H9 (cell line): ENCODE data around the gene GATA5. TPM values are rescaled to one million over a fixed set of nuclear protein-coding genes. Genes with fewer than 3 reads are reported as not detected.

Experiments used
- DNase-seq: peaks from one replicate; pipeline ENCODE4 v3.0.0-alpha.2; 2017
- H2AFZ ChIP-seq: one replicate; pipeline ENCODE4 v1.6.1; 2013; ENCODE audit warnings: mild to moderate bottlenecking, low read length, control low read depth, moderate library complexity
- H2AK5ac ChIP-seq: 2 replicates; pipeline ENCODE4 v1.6.1; 2013; ENCODE audit warnings: low read length, control low read depth, mixed read lengths; ENCODE audit not compliant: insufficient read length
- H2BK120ac ChIP-seq: one replicate; pipeline ENCODE4 v1.6.1; 2013; ENCODE audit warnings: low read depth, mild to moderate bottlenecking, low read length, control low read depth, inconsistent platforms; ENCODE audit not compliant: poor library complexity, severe bottlenecking
- H2BK12ac ChIP-seq: 2 replicates; pipeline ENCODE4 v1.6.1; 2013; ENCODE audit warnings: low read length, control low read depth, mixed read lengths, low read depth; ENCODE audit not compliant: insufficient read length
- H2BK15ac ChIP-seq: 2 replicates; pipeline ENCODE4 v1.6.1; 2013; ENCODE audit warnings: low read depth, low read length, control low read depth
- H2BK20ac ChIP-seq: one replicate; pipeline ENCODE4 v1.6.1; 2013; ENCODE audit warnings: low read depth, mild to moderate bottlenecking, low read length, control low read depth, inconsistent platforms; ENCODE audit not compliant: poor library complexity, severe bottlenecking
- H2BK5ac ChIP-seq: 2 replicates; pipeline ENCODE4 v1.6.1; 2013; ENCODE audit warnings: low read length, control low read depth, mixed read lengths; ENCODE audit not compliant: insufficient read length
- H3K14ac ChIP-seq: 2 replicates; pipeline ENCODE4 v1.6.1; 2013; ENCODE audit warnings: low read length, control low read depth; ENCODE audit not compliant: insufficient read depth
- H3K18ac ChIP-seq: 2 replicates; pipeline ENCODE4 v1.6.1; 2013; ENCODE audit warnings: low read depth, mild to moderate bottlenecking, mixed read lengths, low read length, control low read depth; ENCODE audit not compliant: insufficient read length
- H3K23ac ChIP-seq: 2 replicates; pipeline ENCODE4 v1.6.1; 2013; ENCODE audit warnings: low read length, control low read depth, mixed read lengths, low read depth; ENCODE audit not compliant: insufficient read length
- H3K23me2 ChIP-seq: 2 replicates; pipeline ENCODE4 v1.6.1; 2013; ENCODE audit warnings: low read depth, mild to moderate bottlenecking, mixed read lengths, low read length, control low read depth; ENCODE audit not compliant: insufficient read length, poor library complexity, severe bottlenecking
- H3K27ac ChIP-seq: 2 replicates; pipeline ENCODE4 v1.5.1; 2013; ENCODE audit warnings: low read length, control low read depth, mixed read lengths, low read depth; ENCODE audit not compliant: insufficient read length
- H3K27me3 ChIP-seq: 2 replicates; pipeline ENCODE4 v1.6.1; 2013; ENCODE audit warnings: low read length, control low read depth, inconsistent platforms; ENCODE audit not compliant: insufficient read depth
- H3K4ac ChIP-seq: 2 replicates; pipeline ENCODE4 v1.6.1; 2013; ENCODE audit warnings: low read depth, mild to moderate bottlenecking, control low read depth, inconsistent platforms, low read length, moderate library complexity
- H3K4me1 ChIP-seq: 2 replicates; pipeline ENCODE4 v1.6.1; 2013; ENCODE audit warnings: low read length, control low read depth, inconsistent platforms; ENCODE audit not compliant: insufficient read depth
- H3K4me2 ChIP-seq: 2 replicates; pipeline ENCODE4 v1.6.1; 2013; ENCODE audit warnings: low read length, control low read depth, mixed read lengths; ENCODE audit not compliant: insufficient read length, insufficient read depth
- H3K56ac ChIP-seq: 2 replicates; pipeline ENCODE4 v1.6.1; 2013; ENCODE audit warnings: low read depth, mild to moderate bottlenecking, mixed read lengths, low read length, control low read depth; ENCODE audit not compliant: insufficient read length
- H3K79me1 ChIP-seq: 2 replicates; pipeline ENCODE4 v1.6.1; 2013; ENCODE audit warnings: low read depth, mild to moderate bottlenecking, moderate library complexity, low read length, control low read depth, inconsistent platforms; ENCODE audit not compliant: insufficient read depth, poor library complexity, severe bottlenecking
- H3K79me2 ChIP-seq: 2 replicates; pipeline ENCODE4 v1.6.1; 2013; ENCODE audit warnings: low read length, control low read depth, inconsistent platforms; ENCODE audit not compliant: insufficient read depth
- H3K9ac ChIP-seq: 2 replicates; pipeline ENCODE4 v1.6.1; 2013; ENCODE audit warnings: low read length, control low read depth, mixed read lengths; ENCODE audit not compliant: insufficient read length; ENCODE audit errors: extremely low read depth
- H3K9me3 ChIP-seq: one replicate; pipeline ENCODE4 v1.6.1; 2013; ENCODE audit warnings: low read depth, low read length, inconsistent platforms; ENCODE audit not compliant: control insufficient read depth
- H3T11ph ChIP-seq: one replicate; pipeline ENCODE4 v1.6.1; 2013; ENCODE audit warnings: mild to moderate bottlenecking, low read length, control low read depth, inconsistent platforms
- H4K20me1 ChIP-seq: one replicate; pipeline ENCODE4 v1.6.1; 2013; ENCODE audit not compliant: control insufficient read depth, insufficient read length, insufficient read depth
- H4K5ac ChIP-seq: 2 replicates; pipeline ENCODE4 v1.6.1; 2013; ENCODE audit warnings: low read depth, mild to moderate bottlenecking, mixed read lengths, low read length, control low read depth; ENCODE audit not compliant: insufficient read length
- H4K8ac ChIP-seq: replicated peaks from 2 replicates; pipeline ENCODE4 v1.6.1; 2013; ENCODE audit warnings: low read length, control low read depth, mixed read lengths, low read depth; ENCODE audit not compliant: insufficient read length
- H4K91ac ChIP-seq: 2 replicates; pipeline ENCODE4 v1.6.1; 2013; ENCODE audit warnings: low read depth, mild to moderate bottlenecking, moderate library complexity, mixed read lengths, low read length, control low read depth; ENCODE audit not compliant: insufficient read length
- H3K27ac Mint-ChIP-seq, 3 experiments: 2 replicates in 2 of 3; 3 replicates in 1 of 3; pipeline ENCODE4 v1.8.0; 2020 to 2021; ENCODE audit warnings: mixed read lengths in 3 of 3, mild to moderate bottlenecking in 1 of 3, moderate library complexity in 1 of 3
- H3K27me3 Mint-ChIP-seq: 2 replicates; pipeline ENCODE4 v1.8.0; 2021; ENCODE audit warnings: low read depth, mild to moderate bottlenecking, moderate library complexity, mixed read lengths
- H3K36me3 Mint-ChIP-seq, 3 experiments: 2 replicates in 2 of 3; 3 replicates in 1 of 3; pipeline ENCODE4 v1.8.0; 2020 to 2021; ENCODE audit warnings: low read depth in 3 of 3, mixed read lengths in 3 of 3; ENCODE audit not compliant: insufficient read depth in 1 of 3
- H3K4me1 Mint-ChIP-seq, 2 experiments: 2 replicates each; pipeline ENCODE4 v1.8.0; 2020; ENCODE audit warnings: mixed read lengths in 2 of 2
- H3K4me3 Mint-ChIP-seq, 2 experiments: 2 replicates in 1 of 2; 3 replicates in 1 of 2; pipeline ENCODE4 v1.8.0; 2020 to 2021; ENCODE audit warnings: mild to moderate bottlenecking in 2 of 2, mixed read lengths in 2 of 2, moderate library complexity in 1 of 2
- H3K9me3 Mint-ChIP-seq, 2 experiments: 2 replicates in 1 of 2; 3 replicates in 1 of 2; pipeline ENCODE4 v1.8.0; 2020; ENCODE audit warnings: mild to moderate bottlenecking in 2 of 2, mixed read lengths in 2 of 2, moderate library complexity in 1 of 2
- CTCF ChIP-seq: fragments of 200-600 bp; sonication (generic); conservative IDR thresholded peaks from 3 replicates; pipeline ENCODE4 v1.8.0; 2021; ENCODE audit warnings: antibody characterized with exemption, mild to moderate bottlenecking
- WGBS: extraction: QIAGEN DNeasy Blood & Tissue Kit; methylation state at CpG from one replicate; pipeline ENCODE4 v1.1.7; 2013; ENCODE audit warnings: missing lambda C conversion rate, low lambda C conversion rate, mixed read lengths; ENCODE audit not compliant: insufficient read length; ENCODE audit errors: extremely low coverage; 5-methylcytosine and 5-hydroxymethylcytosine counted together
- total RNA-seq: library from RNA; stranded (reverse); gene quantifications from 2 replicates; pipeline ENCODE4 v1.2.1, GENCODE V29; 2021

Gene GATA5
- total RNA-seq, 1 experiment from 2014 or later, result 0.24 TPM

- no peak overlapping the region for H2AFZ ChIP-seq
- no peaks in the 10 kb centered on the region for H3K9me3 ChIP-seq
- H2AK5ac ChIP-seq, result no peak overlapping the region
- H3K9me3 Mint-ChIP-seq, result peaks cover 0 to 2% of the 10 kb centered on the region in 2 experiments; a peak in 1 of 5 replicates
- H3K27me3 Mint-ChIP-seq, result peaks cover 83% of the 10 kb centered on the region
- no peak overlapping the region for H3K56ac ChIP-seq
- peak; percentile 59 for DNase-seq
- H4K20me1 ChIP-seq, result no peaks in the 10 kb centered on the region
- no peak overlapping the region for H3K23ac ChIP-seq
- no peak overlapping the region for H4K5ac ChIP-seq
- H3K18ac ChIP-seq, result no peak overlapping the region
- no peak overlapping the region for H2BK20ac ChIP-seq
- no peak overlapping the region for H3K27ac ChIP-seq
- no peak overlapping the region for H2BK12ac ChIP-seq
- H3K79me2 ChIP-seq, result no peaks in the 10 kb centered on the region
- H3K23me2 ChIP-seq, result peaks cover 16% of the 10 kb centered on the region
- H4K8ac ChIP-seq, result no peak overlapping the region
- no peak overlapping the region for H3K27ac Mint-ChIP-seq
- H2BK15ac ChIP-seq, result no peak overlapping the region
- WGBS, result no CpG with 5 or more reads among the region's 52 CpGs
- H3K14ac ChIP-seq, result no peak overlapping the region
- H3K4me3 Mint-ChIP-seq, result peak overlapping the region; percentile 42 to 76
- peak overlapping the region; percentile 25 for H3K4me2 ChIP-seq
- no peak overlapping the region for H2BK120ac ChIP-seq
- H3K4ac ChIP-seq, result no peak overlapping the region
- no peak for TF ChIP-seq CTCF
- H4K91ac ChIP-seq, result no peak overlapping the region
- H3K4me1 ChIP-seq, result no peaks in the 10 kb centered on the region
- H3K4me1 Mint-ChIP-seq, result peaks cover 9 to 33% of the 10 kb centered on the region in 2 experiments
- no peaks in the 10 kb centered on the region for H3K79me1 ChIP-seq
- no peak overlapping the region for H3K9ac ChIP-seq
- H2BK5ac ChIP-seq, result no peak overlapping the region
- peaks cover 39% of the 10 kb centered on the region for H3K27me3 ChIP-seq
- H3T11ph ChIP-seq, result no peak overlapping the region
- no peaks in the 10 kb centered on the region; a peak in 1 of 7 replicates for H3K36me3 Mint-ChIP-seq
These were observed 1.8 kb downstream of the GATA5 start for GRCh38 chr20:62473717-62474603.
